PC-9 (cell line): ENCODE measurements around the gene SEC16A.

Experiments
- EZH2 ChIP-seq: fragments of 200-600 bp; sonication (generic); IDR thresholded peaks from 2 replicates; pipeline ENCODE4 v1.8.0; 2017; ENCODE audit warnings: antibody characterized with exemption, low read depth
- TF ChIP-seq, protein P1 (sequence below): fragments of 200-600 bp; sonication (generic); conservative IDR thresholded peaks from 2 replicates; pipeline ENCODE4 v1.6.1; 2017; ENCODE audit warnings: mixed run types, antibody characterized with exemption, mild to moderate bottlenecking, moderate library complexity

- TF ChIP-seq, protein P1, sequence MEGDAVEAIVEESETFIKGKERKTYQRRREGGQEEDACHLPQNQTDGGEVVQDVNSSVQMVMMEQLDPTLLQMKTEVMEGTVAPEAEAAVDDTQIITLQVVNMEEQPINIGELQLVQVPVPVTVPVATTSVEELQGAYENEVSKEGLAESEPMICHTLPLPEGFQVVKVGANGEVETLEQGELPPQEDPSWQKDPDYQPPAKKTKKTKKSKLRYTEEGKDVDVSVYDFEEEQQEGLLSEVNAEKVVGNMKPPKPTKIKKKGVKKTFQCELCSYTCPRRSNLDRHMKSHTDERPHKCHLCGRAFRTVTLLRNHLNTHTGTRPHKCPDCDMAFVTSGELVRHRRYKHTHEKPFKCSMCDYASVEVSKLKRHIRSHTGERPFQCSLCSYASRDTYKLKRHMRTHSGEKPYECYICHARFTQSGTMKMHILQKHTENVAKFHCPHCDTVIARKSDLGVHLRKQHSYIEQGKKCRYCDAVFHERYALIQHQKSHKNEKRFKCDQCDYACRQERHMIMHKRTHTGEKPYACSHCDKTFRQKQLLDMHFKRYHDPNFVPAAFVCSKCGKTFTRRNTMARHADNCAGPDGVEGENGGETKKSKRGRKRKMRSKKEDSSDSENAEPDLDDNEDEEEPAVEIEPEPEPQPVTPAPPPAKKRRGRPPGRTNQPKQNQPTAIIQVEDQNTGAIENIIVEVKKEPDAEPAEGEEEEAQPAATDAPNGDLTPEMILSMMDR = no peak
- no peak for TF ChIP-seq EZH2
Observed at GRCh38 chr9:136471802-136472487, 10.9 kb downstream of the SEC16A start.
